T-helper 1 cell treated with Interleukin-12 subunit alpha and Interleukin-12 subunit beta and Interleukin-4 antibody, amounts not matched to agents 30 μg/mL and 1 μg/mL, for 36 hours (primary cell): ENCODE data around the gene SLC19A3.
"Not testable (repeated sequence)": the region's sequence is repeated elsewhere in the genome, so short reads cannot be mapped to it uniquely, and the experiment has no call there.

Source experiments
- H3K27ac Mint-ChIP-seq: one replicate; pipeline ENCODE4 v1.8.0; 2021; ENCODE audit warnings: mild to moderate bottlenecking, mixed read lengths
- H3K27me3 Mint-ChIP-seq: one replicate; pipeline ENCODE4 v1.8.0; 2021; ENCODE audit warnings: low read depth, mixed read lengths
- H3K36me3 Mint-ChIP-seq: one replicate; pipeline ENCODE4 v1.8.0; 2021; ENCODE audit warnings: low read depth, mixed read lengths
- H3K4me1 Mint-ChIP-seq: one replicate; pipeline ENCODE4 v1.8.0; 2021; ENCODE audit warnings: low read depth, mixed read lengths
- H3K4me3 Mint-ChIP-seq: one replicate; pipeline ENCODE4 v1.8.0; 2021; ENCODE audit warnings: mild to moderate bottlenecking, moderate library complexity, mixed read lengths
- H3K9me3 Mint-ChIP-seq: one replicate; pipeline ENCODE4 v1.8.0; 2021; ENCODE audit warnings: mixed read lengths

The SLC19A3 gene

DNA sequence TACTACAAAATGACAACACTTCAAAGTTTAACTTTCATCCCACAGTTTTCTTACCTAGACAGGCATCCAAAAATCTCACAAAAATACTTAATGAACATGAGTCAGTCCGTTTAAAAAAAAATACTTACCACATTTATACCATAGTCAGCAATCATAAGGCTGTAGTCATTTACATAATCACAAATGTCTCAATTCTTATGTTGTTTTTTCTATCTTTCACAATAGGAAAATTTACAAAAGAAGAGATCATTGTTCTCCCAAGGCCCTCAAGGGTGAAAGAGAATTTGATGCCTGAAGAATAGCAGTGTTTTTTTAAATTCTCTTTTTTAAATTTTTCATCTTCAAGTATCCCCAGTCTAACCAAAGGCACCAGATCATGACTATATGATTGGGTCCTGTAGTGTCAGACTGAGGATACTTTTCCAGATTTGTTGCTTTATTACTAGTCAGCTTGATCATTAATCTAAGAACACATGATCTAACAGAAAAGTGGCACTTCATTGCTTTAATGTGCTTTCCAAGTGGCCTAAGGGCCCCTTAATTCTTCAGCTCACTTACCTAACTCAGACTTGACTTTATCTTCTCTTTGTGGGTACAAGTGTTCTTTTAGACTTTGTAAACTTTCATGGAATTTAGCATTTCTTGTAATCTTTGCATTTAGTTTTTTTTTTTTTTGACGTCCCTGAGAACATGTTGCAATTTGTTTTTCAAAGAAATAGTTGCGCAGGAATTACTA, 46.5 kb downstream of the SLC19A3 start:
- Mint-ChIP-seq H3K36me3 (no peaks in the 10 kb centered on the region), H3K4me3 (no peak overlapping the region), H3K9me3 (no peaks in the 10 kb centered on the region), H3K27ac (no peak overlapping the region), H3K27me3 (no peaks in the 10 kb centered on the region), H3K4me1 (no peaks in the 10 kb centered on the region)

GRCh38 chr2:227666631-227667170, 51.1 kb downstream of the SLC19A3 start, which contains the start of gene SCYGR5:
TSS of gene SCYGR5 (plus strand) at chr2:227666804. CDS start at chr2:227666804, 0 bp downstream.
- H3K9me3 Mint-ChIP-seq, H3K4me3 Mint-ChIP-seq, H3K36me3 Mint-ChIP-seq, H3K27me3 Mint-ChIP-seq, H3K4me1 Mint-ChIP-seq, H3K27ac Mint-ChIP-seq: not testable (repeated sequence)

DNA sequence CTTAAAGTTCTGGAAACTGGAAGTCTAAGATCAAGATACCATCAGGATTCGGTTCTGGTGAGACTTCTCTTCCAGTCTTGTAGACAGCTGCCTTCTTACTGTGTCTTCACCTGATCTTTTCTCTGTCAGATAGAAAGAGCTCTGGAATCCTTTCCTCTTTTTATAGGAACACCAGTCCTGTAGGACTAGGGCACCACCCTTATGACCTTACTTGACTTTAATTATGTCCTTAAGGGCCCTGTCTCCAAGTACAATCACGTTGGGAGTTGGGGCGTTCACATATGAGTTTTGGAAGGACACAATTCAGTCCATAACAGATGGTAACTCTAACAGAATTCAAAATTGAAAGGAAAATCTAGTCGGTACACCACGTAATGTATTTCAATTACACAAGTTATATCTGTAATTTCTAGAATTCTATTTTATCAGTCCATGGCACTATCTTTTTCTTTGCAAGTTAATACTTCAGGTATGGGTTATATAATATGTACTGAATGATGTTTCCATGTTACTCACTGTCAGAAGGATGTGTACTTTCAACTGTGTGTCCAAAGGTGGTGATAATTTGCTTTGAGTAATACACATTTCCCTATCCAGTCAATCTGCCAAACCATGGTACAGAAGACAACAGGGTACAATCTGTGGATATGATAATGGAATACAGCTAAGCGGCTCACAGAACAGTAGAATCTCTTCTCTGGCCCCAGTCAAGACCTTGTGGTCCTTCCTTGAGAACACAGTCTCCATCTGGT, 52.5 kb downstream of the SLC19A3 start:
- Mint-ChIP-seq H3K9me3 (no peaks in the 10 kb centered on the region), H3K4me1 (no peaks in the 10 kb centered on the region), H3K4me3 (no peak overlapping the region), H3K27ac (no peak overlapping the region), H3K27me3 (no peaks in the 10 kb centered on the region), H3K36me3 (no peaks in the 10 kb centered on the region)

DNA sequence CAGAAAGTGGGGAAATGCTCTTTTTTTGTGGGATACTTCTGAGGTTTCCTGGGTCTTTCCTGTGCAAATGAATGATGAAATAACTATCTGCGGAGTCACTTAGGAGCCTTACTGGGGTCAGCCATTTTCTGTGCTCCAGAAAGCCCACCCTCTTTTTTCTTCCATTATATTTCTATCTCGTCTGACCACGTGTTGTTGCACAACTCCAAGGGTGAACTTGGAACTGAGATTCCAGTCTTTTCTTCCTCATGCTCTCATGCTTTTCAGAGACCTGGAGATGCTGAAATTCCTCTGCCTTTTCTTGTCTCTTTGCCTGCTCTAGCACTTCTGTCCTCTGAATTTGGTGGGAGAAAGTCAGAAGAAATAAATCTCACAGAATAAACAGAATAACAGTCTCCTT, 56.0 kb downstream of the SLC19A3 start:
- Mint-ChIP-seq H3K27ac (no peak overlapping the region), H3K9me3 (no peaks in the 10 kb centered on the region), H3K36me3 (no peaks in the 10 kb centered on the region), H3K4me3 (no peak overlapping the region), H3K27me3 (no peaks in the 10 kb centered on the region), H3K4me1 (no peaks in the 10 kb centered on the region)

GRCh38 chr2:227661025-227661649, 56.7 kb downstream of the SLC19A3 start:
- Mint-ChIP-seq H3K36me3 (no peaks in the 10 kb centered on the region), H3K4me3 (no peak overlapping the region), H3K27me3 (no peaks in the 10 kb centered on the region), H3K27ac (no peak overlapping the region), H3K9me3 (no peaks in the 10 kb centered on the region), H3K4me1 (no peaks in the 10 kb centered on the region)

DNA sequence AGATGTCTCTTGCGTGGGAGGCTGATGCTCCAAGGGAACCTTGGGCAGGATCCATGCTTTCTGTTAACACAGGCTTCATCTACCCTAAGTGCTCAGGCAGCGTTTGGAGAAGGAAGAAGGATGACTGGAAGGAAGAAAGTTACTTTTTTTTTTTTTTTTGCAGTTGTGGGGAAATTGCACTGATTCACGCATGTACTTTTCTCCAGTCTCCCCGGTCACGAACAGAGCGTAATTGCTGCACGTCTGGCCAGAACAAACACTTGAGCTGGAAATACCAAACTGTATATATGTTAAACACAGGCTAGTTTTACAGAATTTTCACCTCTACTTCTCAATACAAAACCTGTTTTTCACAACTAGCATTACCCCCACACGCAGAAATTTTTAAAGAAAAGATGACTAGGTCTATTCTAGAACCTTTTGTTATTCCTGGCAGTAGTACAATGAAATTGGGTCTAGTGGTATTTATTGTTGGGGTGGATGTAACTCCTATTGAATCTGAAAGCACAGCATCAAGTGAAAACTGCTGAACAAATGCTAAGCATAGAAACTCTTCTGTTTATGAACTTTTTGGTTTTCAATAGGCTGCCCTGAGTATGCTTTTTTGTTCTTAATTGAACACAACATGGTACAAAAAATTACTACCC, 60.5 kb downstream of the SLC19A3 start:
- Mint-ChIP-seq H3K36me3 (no peaks in the 10 kb centered on the region), H3K4me1 (no peaks in the 10 kb centered on the region), H3K27ac (no peak overlapping the region), H3K27me3 (peaks cover 5% of the 10 kb centered on the region), H3K9me3 (no peaks in the 10 kb centered on the region), H3K4me3 (no peak overlapping the region)

- peaks cover 5% of the 10 kb centered on the region for H3K27me3 Mint-ChIP-seq
- H3K27ac Mint-ChIP-seq: no peak overlapping the region
Observed at GRCh38 chr2:227655454-227655853, 62.4 kb downstream of the SLC19A3 start.

DNA sequence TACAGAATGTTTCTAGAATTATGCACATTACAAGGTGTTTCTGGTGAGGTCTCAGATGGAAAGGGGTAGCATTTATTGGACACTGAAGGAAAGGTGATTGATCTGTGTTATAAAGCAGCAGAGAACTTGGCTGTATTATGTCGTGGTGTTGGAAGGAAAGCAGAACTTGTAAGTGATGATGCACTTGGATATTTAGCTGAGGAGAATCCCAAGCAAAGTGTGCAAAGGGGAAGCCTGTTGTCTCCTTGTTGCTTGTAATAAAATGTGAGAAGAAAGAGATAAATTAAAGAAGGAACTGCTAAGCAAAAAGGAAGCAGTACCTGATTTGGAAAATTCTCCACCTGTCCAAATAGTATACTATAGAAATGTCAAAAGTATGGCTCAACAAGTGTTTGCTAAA, 63.4 kb downstream of the SLC19A3 start:
- H3K4me1 Mint-ChIP-seq: no peaks in the 10 kb centered on the region
- H3K4me3 Mint-ChIP-seq: no peak overlapping the region
- no peaks in the 10 kb centered on the region for H3K9me3 Mint-ChIP-seq
- no peak overlapping the region for H3K27ac Mint-ChIP-seq
- peaks cover 5% of the 10 kb centered on the region for H3K27me3 Mint-ChIP-seq
- no peaks in the 10 kb centered on the region for H3K36me3 Mint-ChIP-seq

More at GRCh38 chr2:227655454-227655853, 62.4 kb downstream of the SLC19A3 start:
- Mint-ChIP-seq H3K4me3 (no peak overlapping the region), H3K36me3 (no peaks in the 10 kb centered on the region), H3K4me1 (no peaks in the 10 kb centered on the region), H3K9me3 (no peaks in the 10 kb centered on the region)

- H3K4me3 Mint-ChIP-seq: no peak overlapping the region
- H3K9me3 Mint-ChIP-seq: no peaks in the 10 kb centered on the region
- no peaks in the 10 kb centered on the region for H3K4me1 Mint-ChIP-seq
- H3K27me3 Mint-ChIP-seq: peaks cover 5% of the 10 kb centered on the region
- no peaks in the 10 kb centered on the region for H3K36me3 Mint-ChIP-seq
- H3K27ac Mint-ChIP-seq: no peak overlapping the region
Observed at GRCh38 chr2:227653419-227653818, 64.4 kb downstream of the SLC19A3 start.

GRCh38 chr2:227643990-227644551, 73.8 kb downstream of the SLC19A3 start:
- H3K9me3 Mint-ChIP-seq: no peaks in the 10 kb centered on the region
- no peaks in the 10 kb centered on the region for H3K4me1 Mint-ChIP-seq
- no peak overlapping the region for H3K4me3 Mint-ChIP-seq
- no peaks in the 10 kb centered on the region for H3K36me3 Mint-ChIP-seq
- H3K27me3 Mint-ChIP-seq: peaks cover 6% of the 10 kb centered on the region
- H3K27ac Mint-ChIP-seq: no peak overlapping the region

- H3K4me3 Mint-ChIP-seq: no peak overlapping the region
- peaks cover 6% of the 10 kb centered on the region for H3K27me3 Mint-ChIP-seq
- no peak overlapping the region for H3K27ac Mint-ChIP-seq
- no peaks in the 10 kb centered on the region for H3K4me1 Mint-ChIP-seq
- H3K36me3 Mint-ChIP-seq: no peaks in the 10 kb centered on the region
- H3K9me3 Mint-ChIP-seq: no peaks in the 10 kb centered on the region
Observed at GRCh38 chr2:227642656-227643055, 75.2 kb downstream of the SLC19A3 start.

- Mint-ChIP-seq H3K27me3 (peaks cover 23% of the 10 kb centered on the region), H3K27ac (no peak overlapping the region), H3K36me3 (no peaks in the 10 kb centered on the region), H3K4me1 (no peaks in the 10 kb centered on the region), H3K4me3 (no peak overlapping the region), H3K9me3 (no peaks in the 10 kb centered on the region)
Observed at GRCh38 chr2:227634201-227634600, 83.6 kb downstream of the SLC19A3 start.
